Measurements from ENCODE around the gene FBXO8.

FBXO8 gene

DNA sequence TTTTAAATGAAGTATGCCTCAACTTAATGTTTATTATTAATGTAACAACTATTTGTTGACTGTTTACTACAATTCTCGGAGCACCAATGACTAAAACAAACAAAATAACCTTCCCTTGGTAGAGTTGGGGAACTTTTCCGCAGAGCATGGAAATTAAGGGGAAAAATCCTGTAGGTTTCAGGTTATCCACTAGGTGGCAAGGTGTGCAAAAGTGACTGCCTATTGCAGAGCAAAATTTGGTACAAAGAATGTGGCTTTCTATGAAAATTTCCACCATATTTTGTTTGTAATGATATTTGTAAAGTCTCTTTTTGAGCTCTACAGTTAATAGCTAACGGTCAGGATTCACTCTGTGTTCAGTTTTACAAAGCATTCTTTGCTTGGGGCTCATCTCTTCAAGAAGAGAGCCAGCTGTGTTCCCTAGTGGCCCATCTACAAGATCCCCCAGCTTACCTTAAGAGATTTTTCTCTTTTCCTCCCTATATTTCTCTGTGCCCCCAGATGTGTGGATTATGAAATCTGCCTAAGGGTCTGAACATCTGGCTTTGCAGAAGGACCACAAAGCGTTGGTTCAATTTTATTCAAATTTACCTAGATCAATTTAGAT, 61.1 kb downstream of the FBXO8 start:
- POLR2A ChIA-PET (ENCODE audit: low non-redundant PET) = no interaction called here
- TF ChIP-seq, protein P1, sequence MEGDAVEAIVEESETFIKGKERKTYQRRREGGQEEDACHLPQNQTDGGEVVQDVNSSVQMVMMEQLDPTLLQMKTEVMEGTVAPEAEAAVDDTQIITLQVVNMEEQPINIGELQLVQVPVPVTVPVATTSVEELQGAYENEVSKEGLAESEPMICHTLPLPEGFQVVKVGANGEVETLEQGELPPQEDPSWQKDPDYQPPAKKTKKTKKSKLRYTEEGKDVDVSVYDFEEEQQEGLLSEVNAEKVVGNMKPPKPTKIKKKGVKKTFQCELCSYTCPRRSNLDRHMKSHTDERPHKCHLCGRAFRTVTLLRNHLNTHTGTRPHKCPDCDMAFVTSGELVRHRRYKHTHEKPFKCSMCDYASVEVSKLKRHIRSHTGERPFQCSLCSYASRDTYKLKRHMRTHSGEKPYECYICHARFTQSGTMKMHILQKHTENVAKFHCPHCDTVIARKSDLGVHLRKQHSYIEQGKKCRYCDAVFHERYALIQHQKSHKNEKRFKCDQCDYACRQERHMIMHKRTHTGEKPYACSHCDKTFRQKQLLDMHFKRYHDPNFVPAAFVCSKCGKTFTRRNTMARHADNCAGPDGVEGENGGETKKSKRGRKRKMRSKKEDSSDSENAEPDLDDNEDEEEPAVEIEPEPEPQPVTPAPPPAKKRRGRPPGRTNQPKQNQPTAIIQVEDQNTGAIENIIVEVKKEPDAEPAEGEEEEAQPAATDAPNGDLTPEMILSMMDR (conservative IDR thresholded peaks at IDR 0.05; ENCODE audit: low read depth) = peak; percentile 83
- peak; percentile 23 for DNase-seq (ENCODE audit: low spot score)
- CTCF ChIA-PET = interaction anchor here (0.6 to 0.7 kb wide), 4 partner anchors 11 to 412 kb away, joined by 3 read pairs; no protein-coding TSS in a partner anchor
- H3K27ac ChIP-seq = no peak overlapping the region

DNA sequence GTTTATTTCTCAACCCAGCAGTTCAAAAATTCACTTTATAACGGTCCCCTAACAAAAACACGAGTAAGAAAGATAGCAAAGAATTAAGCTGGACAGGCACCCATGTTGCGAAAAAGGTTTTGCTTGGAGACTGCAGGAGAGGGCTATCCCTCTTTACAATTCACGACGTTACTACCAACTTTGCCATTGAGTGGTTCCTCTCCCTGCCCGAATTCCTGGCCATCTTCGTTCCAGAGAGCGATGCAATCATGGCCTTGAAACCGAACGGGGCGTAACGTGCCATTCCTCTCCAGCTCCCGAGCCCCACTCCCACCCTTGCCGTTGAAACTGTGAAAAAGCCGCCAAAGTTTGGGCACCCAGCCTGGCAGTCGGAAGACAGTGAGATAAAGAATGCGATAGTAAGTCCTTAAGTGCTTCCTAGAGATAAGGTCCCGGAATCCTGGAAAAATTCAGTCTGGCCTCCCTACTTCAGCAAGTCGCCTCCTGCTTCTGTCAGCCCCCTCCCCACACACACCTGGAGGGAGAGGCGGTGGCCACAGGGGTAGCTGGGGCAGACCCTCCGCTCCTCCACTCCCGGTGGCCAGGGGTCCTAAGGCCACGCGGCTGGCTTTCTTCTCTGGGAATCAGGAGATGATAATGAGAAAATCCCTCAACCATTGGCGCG, 65.2 kb downstream of the FBXO8 start:
- ChIA-PET CTCF (no interaction called here), POLR2A (ENCODE audit: low non-redundant PET) (no interaction called here)
- TF ChIP-seq, protein P1 (conservative IDR thresholded peaks at IDR 0.05; ENCODE audit: low read depth) = no peak
- H3K27ac ChIP-seq = no peak overlapping the region
- no peak for DNase-seq (ENCODE audit: low spot score)

DNA sequence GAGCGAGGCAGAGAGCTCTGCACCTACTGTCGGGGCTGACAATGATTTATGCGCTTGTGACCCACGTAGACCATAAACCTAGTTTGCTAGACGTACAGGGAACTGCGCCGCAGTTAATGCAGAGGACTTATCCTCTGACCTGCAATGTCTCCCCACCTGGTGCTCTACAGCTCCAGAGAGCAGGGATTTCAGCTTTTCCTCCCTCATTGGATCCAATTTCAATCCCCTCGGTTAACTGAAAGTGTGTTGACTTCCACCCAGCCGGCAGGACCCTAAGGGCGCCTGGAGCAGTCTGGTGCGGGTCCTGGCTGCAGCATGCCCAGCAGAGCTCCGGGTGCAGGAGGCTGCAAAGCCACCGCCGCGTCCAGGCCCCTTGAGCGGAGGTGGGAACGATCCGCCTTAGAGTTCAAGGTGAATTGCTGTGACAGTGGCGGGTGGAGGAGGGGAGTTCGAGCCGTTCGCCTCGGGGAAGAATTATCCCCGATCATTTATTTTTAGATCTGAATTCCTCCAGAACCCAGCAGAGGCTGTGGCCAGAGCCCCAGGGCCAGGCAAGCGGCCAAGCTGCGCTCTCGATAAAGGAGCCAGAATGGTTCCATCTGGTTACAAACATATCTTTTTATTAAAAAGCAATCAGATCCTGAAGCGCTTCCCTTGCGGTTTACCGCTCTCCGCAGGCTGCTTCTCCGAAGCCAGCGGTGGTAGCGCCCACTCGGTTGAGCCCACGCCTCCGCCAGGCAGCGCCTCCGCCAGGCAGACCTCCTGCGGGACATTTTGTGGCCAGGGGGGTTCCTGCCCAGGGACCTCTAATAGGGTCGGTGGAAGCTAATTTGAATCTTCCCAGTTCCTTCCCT, 66.0 kb downstream of the FBXO8 start:
- CTCF ChIA-PET = no interaction called here
- H3K27ac ChIP-seq = no peak overlapping the region
- TF ChIP-seq, protein P1 (conservative IDR thresholded peaks at IDR 0.05; ENCODE audit: low read depth) = no peak

GRCh38 chr4:174216799-174217272, 66.6 kb downstream of the FBXO8 start:
- TF ChIP-seq, protein P1 (conservative IDR thresholded peaks at IDR 0.05; ENCODE audit: low read depth) = no peak
- ChIA-PET POLR2A (ENCODE audit: low non-redundant PET) (no interaction called here), CTCF (interaction anchor here (0.6 kb wide), 1 partner anchor 20 kb away, joined by 3 read pairs; no protein-coding TSS in a partner anchor)
- no peak for DNase-seq (ENCODE audit: low spot score)
- no peak overlapping the region for H3K27ac ChIP-seq

More for the DNA sequence above, 66.0 kb downstream of the FBXO8 start:
- POLR2A ChIA-PET (ENCODE audit: low non-redundant PET) = no interaction called here
- no peak for DNase-seq (ENCODE audit: low spot score)

GRCh38 chr4:174215961-174216680, 67.3 kb downstream of the FBXO8 start:
- CTCF ChIA-PET = interaction anchor here (0.6 kb wide), 1 partner anchor 19 kb away, joined by 3 read pairs; no protein-coding TSS in a partner anchor
- DNase-seq (ENCODE audit: low spot score) = no peak
- TF ChIP-seq, protein P1 (conservative IDR thresholded peaks at IDR 0.05; ENCODE audit: low read depth) = no peak
- H3K27ac ChIP-seq = no peak overlapping the region
- POLR2A ChIA-PET (ENCODE audit: low non-redundant PET) = no interaction called here

- TF ChIP-seq, protein P1 (conservative IDR thresholded peaks at IDR 0.05; ENCODE audit: low read depth) = no peak
- DNase-seq (ENCODE audit: low spot score) = no peak
- CTCF ChIA-PET = interaction anchor here (0.6 to 0.7 kb wide), 2 partner anchors 20 to 1190 kb away, joined by 3 read pairs; no protein-coding TSS in a partner anchor
- POLR2A ChIA-PET (ENCODE audit: low non-redundant PET) = no interaction called here
- H3K27ac ChIP-seq = no peak overlapping the region
Observed at GRCh38 chr4:174215057-174215456, 68.4 kb downstream of the FBXO8 start.
